IgD-negative memory B cell (primary cell): ENCODE data around the gene KDM6B. TPM values are rescaled to one million over a fixed set of nuclear protein-coding genes. Genes with fewer than 3 reads are reported as not detected.
A peak's percentile ranks its signal among the peaks of the same experiment; 100 is the strongest.

Experiments
- H3K27ac Mint-ChIP-seq, 3 donors: one replicate each; pipeline ENCODE4 v1.8.0; 2020 to 2022; ENCODE audit warnings: mild to moderate bottlenecking in 3 of 3, mixed read lengths in 3 of 3, moderate library complexity in 1 of 3
- H3K27me3 Mint-ChIP-seq: one replicate; pipeline ENCODE4 v1.8.0; 2021; ENCODE audit warnings: mixed read lengths
- H3K36me3 Mint-ChIP-seq: one replicate; pipeline ENCODE4 v1.8.0; 2020; ENCODE audit warnings: mild to moderate bottlenecking, mixed read lengths
- H3K4me1 Mint-ChIP-seq, 3 donors: one replicate each; pipeline ENCODE4 v1.8.0; 2020 to 2022; ENCODE audit warnings: mixed read lengths in 3 of 3, mild to moderate bottlenecking in 1 of 3
- H3K4me3 Mint-ChIP-seq, 4 donors: one replicate each; pipeline ENCODE4 v1.8.0; 2020 to 2022; ENCODE audit warnings: mild to moderate bottlenecking in 4 of 4, mixed read lengths in 4 of 4, moderate library complexity in 3 of 4
- H3K9me3 Mint-ChIP-seq, 3 donors: one replicate each; pipeline ENCODE4 v1.8.0; 2020 to 2021; ENCODE audit warnings: mixed read lengths in 3 of 3, mild to moderate bottlenecking in 1 of 3
- polyA plus RNA-seq: library from polyadenylated mRNA; unstranded; fragments of 300-500 nt; fragmentation: Illumina TruSeq; gene quantifications from one replicate; pipeline ENCODE4 v1.2.3, GENCODE V29; 2021

KDM6B gene
- polyA plus RNA-seq, 1 donor from 2014 or later: 1.9 TPM

GRCh38 chr17:7834542-7834956 is 532 bp downstream of the KDM6B start:
- peaks cover 14% of the 10 kb centered on the region for H3K27me3 Mint-ChIP-seq
- H3K27ac Mint-ChIP-seq: peak overlapping the region; percentile 99 to 100 (median 99)
- peaks cover 18 to 34% (median 31%) of the 10 kb centered on the region in 3 donors for H3K4me1 Mint-ChIP-seq
- H3K4me3 Mint-ChIP-seq: peak overlapping the region; percentile 93 to 100 (median 97)
- no peaks in the 10 kb centered on the region for H3K36me3 Mint-ChIP-seq
- H3K9me3 Mint-ChIP-seq: no peaks in the 10 kb centered on the region

DNA sequence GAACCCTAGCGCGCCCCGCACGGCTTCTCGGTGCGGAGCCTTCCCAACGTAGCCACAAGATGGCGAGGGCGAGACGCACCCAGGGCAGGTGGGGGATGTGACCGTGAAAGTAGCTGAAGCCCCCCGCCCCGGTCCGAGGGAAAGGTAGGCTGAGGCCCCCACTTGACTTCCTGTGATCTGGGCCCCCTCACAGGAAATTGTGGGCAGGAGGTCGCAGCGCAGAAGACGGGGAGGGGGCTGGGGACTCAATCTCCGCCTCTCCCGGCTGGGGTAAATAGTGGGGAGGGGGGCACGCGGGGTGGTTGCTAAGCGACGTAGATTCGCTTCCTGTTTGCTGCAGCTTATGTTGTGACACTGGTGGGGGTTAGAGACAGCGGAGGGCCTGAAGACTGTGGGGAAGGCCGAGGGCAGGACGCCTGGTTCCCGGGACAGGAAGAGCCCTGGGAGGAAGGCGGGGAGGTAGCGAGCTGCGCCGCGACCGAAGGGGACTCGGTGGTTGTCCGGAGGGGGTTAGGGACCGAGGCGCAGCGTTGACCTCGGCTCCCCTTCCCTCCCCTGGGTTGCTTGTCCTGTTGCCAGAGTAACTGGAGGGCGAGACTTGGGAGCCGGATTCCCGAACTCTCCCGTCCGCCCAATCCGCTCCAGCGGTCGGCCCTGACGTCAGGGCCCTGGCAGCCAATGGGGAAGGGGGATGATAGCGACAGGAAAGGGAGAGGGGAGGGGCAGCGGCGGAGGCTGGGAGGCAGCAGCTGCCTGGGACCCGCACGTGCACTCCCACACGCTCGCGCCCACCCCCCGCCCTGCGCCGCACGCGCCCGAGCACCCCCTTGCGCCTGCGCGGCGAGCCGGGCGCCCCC is 1.2 kb downstream of the KDM6B start:
- no peaks in the 10 kb centered on the region for H3K36me3 Mint-ChIP-seq
- no peaks in the 10 kb centered on the region for H3K9me3 Mint-ChIP-seq
- peaks cover 11% of the 10 kb centered on the region for H3K27me3 Mint-ChIP-seq
- H3K4me3 Mint-ChIP-seq: peak overlapping the region; percentile 93 to 100 (median 97)
- H3K27ac Mint-ChIP-seq: peak overlapping the region; percentile 99 to 100 (median 99)
- H3K4me1 Mint-ChIP-seq: peaks cover 22 to 37% (median 34%) of the 10 kb centered on the region in 3 donors

DNA sequence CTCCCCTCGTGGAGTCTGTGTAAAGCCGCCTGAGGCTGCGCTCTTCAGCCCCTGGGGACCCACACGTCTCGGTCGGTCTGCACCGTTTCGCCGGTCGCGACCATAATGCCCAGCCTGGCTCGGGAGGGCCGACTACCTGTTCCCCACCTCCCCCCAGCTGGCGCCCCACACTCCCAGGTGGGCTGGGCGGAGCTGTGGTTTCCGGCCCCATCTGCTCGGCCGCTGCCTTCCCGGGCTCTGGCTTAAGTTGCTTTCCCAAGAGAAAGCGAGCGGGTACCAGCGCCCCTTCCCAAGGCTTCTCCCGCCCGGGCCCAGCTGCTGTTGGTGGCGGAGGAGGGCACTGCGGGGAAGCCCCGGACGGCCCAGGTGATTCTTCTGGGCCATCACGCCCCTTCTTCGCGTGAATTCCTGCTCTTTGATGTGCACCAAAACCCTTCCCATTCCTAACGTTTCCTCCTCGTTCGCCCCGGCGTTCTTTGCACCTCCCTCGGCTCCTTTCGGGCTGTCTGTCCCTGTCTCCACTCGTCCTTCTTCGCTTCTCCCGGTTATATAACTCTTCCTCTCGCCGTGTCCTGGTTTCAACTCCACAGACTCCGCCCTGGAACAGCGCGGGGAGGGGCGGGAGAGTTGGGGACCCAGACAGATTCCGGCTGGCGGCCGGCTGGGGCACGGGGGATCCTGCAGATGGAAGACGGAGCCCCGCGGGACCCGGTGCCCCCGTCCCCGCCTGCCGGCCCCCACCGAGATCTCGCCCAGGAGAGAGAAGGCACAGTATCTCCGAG is 2.0 kb downstream of the KDM6B start:
- H3K4me1 Mint-ChIP-seq: peaks cover 28 to 45% (median 39%) of the 10 kb centered on the region in 3 donors

DNA sequence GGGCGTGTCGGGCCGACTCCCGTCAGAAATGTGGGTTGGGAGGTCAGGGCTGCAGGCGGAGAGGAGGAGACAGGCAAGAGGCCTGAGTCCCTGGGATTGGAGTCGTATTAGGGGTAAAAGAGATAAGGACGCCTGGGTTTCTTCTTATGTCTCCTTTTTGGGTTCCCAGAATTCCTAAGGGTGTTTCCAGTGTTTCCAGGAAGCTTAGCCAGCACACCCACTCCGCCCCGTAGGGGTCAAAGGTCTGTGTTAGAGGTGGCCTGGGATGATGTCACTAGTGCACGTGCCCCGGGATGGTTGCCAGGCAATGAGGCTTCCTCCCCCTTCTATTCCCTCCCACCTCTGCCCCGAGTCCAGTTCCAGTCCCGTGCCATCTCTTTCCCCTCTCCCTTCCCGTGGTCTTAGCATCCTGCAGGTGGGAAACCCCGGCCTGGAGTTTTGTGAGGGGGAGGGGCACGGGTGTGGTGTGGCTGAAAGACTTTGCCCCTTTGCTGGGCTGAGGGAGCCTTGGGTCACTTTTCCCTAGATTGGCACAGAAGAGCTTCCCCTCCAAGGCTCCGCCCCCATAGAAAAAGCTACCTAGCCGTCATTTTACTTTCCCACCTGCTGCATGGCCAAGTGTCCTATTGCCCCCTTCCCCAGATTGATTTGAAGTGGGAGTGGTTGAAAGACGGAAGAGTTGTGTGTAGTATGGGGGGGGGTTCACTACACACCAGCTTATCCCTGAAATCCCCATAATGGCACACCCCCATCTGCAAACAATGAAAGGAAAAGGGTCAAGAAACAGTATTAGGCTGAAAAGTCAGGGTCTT is 2.8 kb downstream of the KDM6B start:
- H3K4me3 Mint-ChIP-seq: peak overlapping the region; percentile 93 to 100 (median 97)
- H3K9me3 Mint-ChIP-seq: no peaks in the 10 kb centered on the region
- peaks cover 32 to 51% (median 44%) of the 10 kb centered on the region in 3 donors for H3K4me1 Mint-ChIP-seq
- H3K36me3 Mint-ChIP-seq: no peaks in the 10 kb centered on the region
- peaks cover 7% of the 10 kb centered on the region for H3K27me3 Mint-ChIP-seq
- H3K27ac Mint-ChIP-seq: peak overlapping the region; percentile 95 to 100 (median 99)

More for the DNA sequence above, 2.0 kb downstream of the KDM6B start:
- Mint-ChIP-seq H3K27ac (peak overlapping the region; percentile 95 to 100 (median 99)), H3K27me3 (peaks cover 11% of the 10 kb centered on the region), H3K36me3 (no peaks in the 10 kb centered on the region), H3K4me3 (peak overlapping the region; percentile 93 to 100 (median 97)), H3K9me3 (no peaks in the 10 kb centered on the region)

DNA sequence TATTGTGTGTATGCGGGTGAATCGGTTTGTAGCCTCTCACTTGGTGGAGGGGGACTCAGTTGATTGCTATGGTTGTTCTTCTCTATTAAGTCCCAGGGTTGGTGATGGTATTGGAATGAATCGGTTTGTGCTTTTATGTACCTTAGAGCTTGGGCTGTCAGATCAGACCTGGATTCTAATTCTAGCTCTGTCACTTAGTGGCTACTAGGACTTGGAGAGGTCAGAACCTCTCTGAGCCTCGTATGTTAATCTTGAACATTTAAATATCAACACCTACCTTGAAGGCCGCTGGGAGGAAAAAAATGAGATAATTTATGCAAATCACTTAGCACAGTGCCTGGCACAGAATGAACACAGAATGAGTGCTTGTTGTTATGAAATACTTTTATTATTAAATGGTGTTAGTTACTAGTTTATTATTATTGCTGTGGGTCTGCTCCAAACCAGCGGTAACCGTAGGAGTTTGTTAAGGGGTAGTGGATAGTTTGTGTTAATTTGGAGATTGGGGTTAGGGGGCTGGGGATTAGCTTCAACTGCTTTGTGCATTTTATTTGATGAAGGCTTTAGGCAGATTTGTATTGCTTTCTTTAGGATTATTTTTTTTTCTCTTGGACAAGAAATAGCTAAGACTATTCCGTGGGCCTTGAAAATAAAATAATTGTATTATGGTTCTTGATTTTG is 3.5 kb downstream of the KDM6B start:
- Mint-ChIP-seq H3K4me3 (peak overlapping the region; percentile 73 to 100 (median 92)), H3K36me3 (no peaks in the 10 kb centered on the region), H3K27ac (peak overlapping the region; percentile 95 to 100 (median 99)), H3K9me3 (no peaks in the 10 kb centered on the region), H3K27me3 (peaks cover 8% of the 10 kb centered on the region), H3K4me1 (peaks cover 32 to 51% (median 44%) of the 10 kb centered on the region in 3 donors)

DNA sequence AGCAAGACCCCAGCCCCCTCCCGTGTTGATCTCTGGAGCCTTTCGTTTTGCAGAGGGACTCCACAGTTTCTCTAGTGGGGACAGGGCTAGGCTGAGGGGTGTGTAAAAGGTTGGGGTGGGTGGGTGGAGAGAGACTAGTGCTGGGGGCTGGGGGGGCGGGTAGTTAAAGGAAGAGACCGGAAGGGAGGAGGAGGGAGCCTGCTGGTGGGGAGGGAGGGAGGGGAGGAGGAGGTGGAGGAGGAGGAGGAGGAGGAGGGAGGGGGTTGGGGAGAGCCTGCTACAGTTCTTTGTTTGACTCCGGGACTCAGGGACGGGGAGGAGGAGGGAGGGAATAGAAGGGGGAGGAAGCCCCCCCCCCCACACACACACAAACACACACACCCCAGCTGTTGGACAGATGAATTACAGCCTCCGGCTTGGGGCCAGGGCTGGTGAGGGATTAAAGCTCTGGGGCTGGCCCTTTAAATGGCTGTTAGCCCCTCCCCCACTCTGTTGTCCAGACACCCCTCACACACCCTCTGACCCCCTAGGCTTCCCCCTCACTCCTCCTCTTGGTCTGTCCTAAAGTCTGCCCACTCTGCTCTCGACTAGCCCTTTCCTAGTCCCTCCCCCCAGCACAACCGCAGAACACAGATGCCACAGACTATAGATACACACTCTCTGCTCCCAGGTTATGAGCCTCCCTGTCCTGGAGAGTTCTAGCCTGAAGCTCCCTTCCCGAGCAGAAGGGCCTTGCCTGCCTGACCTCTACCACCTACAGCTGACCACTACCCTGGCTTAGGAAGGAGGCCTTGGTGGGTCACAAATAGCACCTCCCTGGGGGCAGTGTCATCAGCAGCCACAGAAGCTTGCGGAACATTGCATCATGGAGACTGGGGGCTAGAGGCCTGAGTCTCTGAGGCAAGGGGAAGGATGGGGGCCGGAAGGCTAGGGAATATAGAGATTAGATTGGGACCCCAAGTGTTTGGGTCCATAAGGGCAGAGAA is 4.4 kb downstream of the KDM6B start:
- peaks cover 4% of the 10 kb centered on the region for H3K27me3 Mint-ChIP-seq
- H3K36me3 Mint-ChIP-seq: no peaks in the 10 kb centered on the region
- H3K27ac Mint-ChIP-seq: peak overlapping the region; percentile 95 to 100 (median 99)
- H3K4me1 Mint-ChIP-seq: peaks cover 31 to 52% (median 44%) of the 10 kb centered on the region in 3 donors
- no peaks in the 10 kb centered on the region for H3K9me3 Mint-ChIP-seq
- H3K4me3 Mint-ChIP-seq: peak overlapping the region; percentile 73 to 100 (median 92)

DNA sequence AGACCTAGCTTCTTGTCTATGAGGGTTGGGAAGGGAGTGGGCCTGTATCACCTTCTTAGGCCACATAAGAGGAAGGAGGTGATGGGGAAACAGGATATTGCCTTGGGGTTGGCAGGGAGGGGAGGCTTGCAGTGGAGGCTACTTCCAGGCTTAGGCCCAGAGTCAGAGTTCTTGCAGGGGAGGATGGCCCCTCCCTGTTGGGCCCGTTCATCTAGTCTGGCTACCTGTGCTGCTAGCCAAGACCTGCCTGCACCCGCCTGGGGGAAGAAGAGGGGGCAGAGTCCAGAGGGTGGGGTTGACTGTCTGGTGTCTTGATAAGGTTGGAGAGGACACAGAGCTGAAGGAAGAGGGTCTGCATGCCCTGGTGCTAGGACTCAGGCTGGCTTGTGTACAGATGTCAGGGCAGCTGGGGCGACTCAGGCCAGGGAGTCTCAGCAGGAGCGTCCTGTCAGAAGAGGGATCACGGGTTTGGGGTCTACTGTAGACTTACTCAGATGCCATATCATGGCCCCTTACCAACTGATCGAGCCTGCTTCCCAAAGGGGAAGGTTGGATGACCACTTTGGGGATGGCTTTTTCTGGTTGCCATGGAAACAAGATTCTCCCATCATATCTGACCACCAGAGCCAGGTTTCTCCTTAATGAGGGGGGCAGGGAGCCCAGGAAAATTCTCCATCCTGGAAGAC is 5.3 kb downstream of the KDM6B start:
- peak overlapping the region in 2 of 4 donors; percentile 59 to 91 for H3K4me3 Mint-ChIP-seq
- H3K27ac Mint-ChIP-seq: peak overlapping the region; percentile 88 to 100 (median 93)
- no peaks in the 10 kb centered on the region for H3K36me3 Mint-ChIP-seq
- peaks cover 1% of the 10 kb centered on the region for H3K27me3 Mint-ChIP-seq
- H3K4me1 Mint-ChIP-seq: peaks cover 31 to 48% (median 44%) of the 10 kb centered on the region in 3 donors
- H3K9me3 Mint-ChIP-seq: no peaks in the 10 kb centered on the region

GRCh38 chr17:7839876-7840261 is 5.9 kb downstream of the KDM6B start:
- peaks cover 31 to 48% (median 44%) of the 10 kb centered on the region in 3 donors for H3K4me1 Mint-ChIP-seq
- H3K27me3 Mint-ChIP-seq: peaks cover 1% of the 10 kb centered on the region
- H3K36me3 Mint-ChIP-seq: no peaks in the 10 kb centered on the region
- H3K27ac Mint-ChIP-seq: peak overlapping the region; percentile 88 to 100 (median 93)
- H3K9me3 Mint-ChIP-seq: no peaks in the 10 kb centered on the region
- peak overlapping the region in 3 of 4 donors; percentile 4 to 91 (median 44) for H3K4me3 Mint-ChIP-seq

DNA sequence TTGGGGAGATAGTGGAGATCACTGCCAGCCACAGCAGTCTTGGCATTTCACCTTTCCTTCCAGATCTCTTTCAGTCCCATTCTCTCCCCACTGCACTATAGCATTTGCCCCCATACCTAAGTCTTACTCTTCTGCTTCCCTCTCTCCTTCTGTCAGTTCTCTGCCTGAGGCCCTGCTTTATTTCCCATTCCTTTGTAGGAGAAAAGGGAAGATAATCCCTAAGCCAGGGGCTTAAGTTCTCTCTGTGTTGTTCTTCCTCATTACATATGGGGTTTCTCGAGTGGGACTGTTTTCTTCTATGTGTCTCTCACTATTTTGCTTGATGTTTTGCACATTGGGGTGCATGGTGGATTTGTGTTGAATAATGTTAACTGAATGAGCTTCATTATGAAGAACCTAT is 6.4 kb downstream of the KDM6B start:
- H3K9me3 Mint-ChIP-seq: no peaks in the 10 kb centered on the region
- peak overlapping the region; percentile 93 to 100 (median 97) for H3K27ac Mint-ChIP-seq
- H3K4me3 Mint-ChIP-seq: peak overlapping the region in 3 of 4 donors; percentile 73 to 96 (median 91)
- no peaks in the 10 kb centered on the region for H3K36me3 Mint-ChIP-seq
- peaks cover 31 to 48% (median 44%) of the 10 kb centered on the region in 3 donors for H3K4me1 Mint-ChIP-seq
- peaks cover 1% of the 10 kb centered on the region for H3K27me3 Mint-ChIP-seq

DNA sequence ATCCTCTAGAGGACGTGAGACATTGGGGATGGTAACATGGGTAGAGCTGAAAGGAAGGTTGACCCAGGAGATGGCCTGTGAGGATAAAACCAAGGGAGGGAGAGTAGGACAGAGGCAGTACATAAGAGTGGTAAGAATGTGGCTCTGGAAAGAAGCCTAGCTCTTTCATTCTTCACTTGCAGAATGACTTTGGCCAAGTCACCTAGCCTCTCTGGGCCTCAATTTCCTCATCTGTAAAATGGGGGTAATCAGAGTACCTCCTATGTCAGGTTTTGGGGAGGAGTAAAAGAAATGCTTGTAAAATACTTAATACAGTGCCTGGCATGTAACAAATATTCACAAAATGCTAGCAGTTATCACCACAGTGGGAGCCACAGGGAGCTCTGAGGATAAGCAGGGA is 6.9 kb downstream of the KDM6B start:
- Mint-ChIP-seq H3K4me1 (peaks cover 31 to 50% (median 44%) of the 10 kb centered on the region in 3 donors), H3K27me3 (peaks cover 1% of the 10 kb centered on the region), H3K9me3 (no peaks in the 10 kb centered on the region), H3K4me3 (peak overlapping the region; percentile 86 to 100 (median 94)), H3K27ac (peak overlapping the region; percentile 93 to 100 (median 97)), H3K36me3 (no peaks in the 10 kb centered on the region)

DNA sequence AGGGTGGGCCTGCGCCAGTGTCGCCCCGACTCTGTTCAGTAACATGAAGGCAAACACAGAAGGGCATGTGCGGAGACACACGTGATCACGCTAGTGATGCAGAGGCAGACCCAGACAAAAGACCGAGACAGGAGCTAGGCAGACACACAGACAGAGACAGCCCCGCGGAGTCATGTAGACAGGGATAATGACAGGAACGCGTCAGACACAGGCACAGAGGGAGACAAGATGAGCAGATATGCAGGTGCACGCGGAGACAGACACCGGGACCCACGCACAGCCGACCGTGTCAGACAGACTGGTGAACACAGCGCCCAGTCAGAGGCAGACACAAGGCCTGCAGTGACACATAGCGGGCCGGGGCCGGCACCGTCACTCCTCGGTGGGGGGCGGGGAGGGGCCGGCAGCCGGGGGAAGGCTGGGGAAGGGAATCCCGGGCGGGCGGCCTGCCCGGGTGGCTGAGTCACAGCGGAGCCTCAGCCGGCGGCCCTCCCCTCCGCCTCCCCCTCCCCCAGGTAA is 7.4 kb downstream of the KDM6B start:
- Mint-ChIP-seq H3K27me3 (peaks cover 1% of the 10 kb centered on the region), H3K4me3 (peak overlapping the region; percentile 91 to 100 (median 98)), H3K9me3 (no peaks in the 10 kb centered on the region), H3K4me1 (peaks cover 31 to 46% (median 41%) of the 10 kb centered on the region in 3 donors), H3K27ac (peak overlapping the region; percentile 93 to 100 (median 97)), H3K36me3 (no peaks in the 10 kb centered on the region)

DNA sequence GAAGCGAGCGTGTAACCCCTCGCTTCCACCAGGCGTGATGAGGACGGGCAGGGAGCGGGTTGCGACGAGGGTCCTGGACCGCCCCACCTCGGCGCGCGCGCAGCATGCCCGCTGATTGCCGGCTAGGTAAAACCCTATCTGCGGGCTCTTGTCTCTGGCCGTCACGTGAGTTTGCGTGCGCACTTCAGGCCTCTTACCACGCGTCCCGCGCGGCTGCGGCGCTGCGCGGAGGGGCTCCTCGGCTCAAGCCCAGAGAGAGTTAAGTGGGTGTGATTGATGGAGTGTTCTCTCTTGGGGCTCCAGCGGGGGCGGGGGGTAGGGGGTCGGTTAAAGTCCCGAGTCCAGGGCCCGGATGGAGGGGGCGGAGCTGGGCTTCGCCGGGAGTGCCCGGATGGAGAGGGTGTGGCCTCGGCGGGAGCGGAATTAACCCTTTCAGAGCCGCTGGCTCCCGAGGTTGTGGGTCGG is 7.9 kb downstream of the KDM6B start:
- peaks cover 29 to 42% (median 37%) of the 10 kb centered on the region in 3 donors for H3K4me1 Mint-ChIP-seq
- H3K9me3 Mint-ChIP-seq: no peaks in the 10 kb centered on the region
- H3K27ac Mint-ChIP-seq: peak overlapping the region; percentile 93 to 100 (median 100)
- peak overlapping the region; percentile 91 to 100 (median 98) for H3K4me3 Mint-ChIP-seq
- peaks cover 1% of the 10 kb centered on the region for H3K27me3 Mint-ChIP-seq
- H3K36me3 Mint-ChIP-seq: no peaks in the 10 kb centered on the region
